WI38 (cell line): ENCODE data around the gene FUCA1.

ENCODE experiments used
- H3K4me3 ChIP-seq: 2 replicates; pipeline ENCODE4 v1.5.1; 2011; ENCODE audit warnings: low read depth, mild to moderate bottlenecking, control low read depth, low read length
- CTCF ChIP-seq: IDR thresholded peaks from 2 replicates; pipeline ENCODE4 v1.5.1; 2012; ENCODE audit warnings: low read depth, mild to moderate bottlenecking, control low read depth, low read length

The FUCA1 gene

GRCh38 chr1:23910553-23911246 is 42.6 kb upstream of the FUCA1 start:
- no peak overlapping the region for H3K4me3 ChIP-seq
- TF ChIP-seq CTCF = no peak

GRCh38 chr1:23910144-23910543 is 42.1 kb upstream of the FUCA1 start:
- no peak overlapping the region for H3K4me3 ChIP-seq
- no peak for TF ChIP-seq CTCF

- TF ChIP-seq CTCF = no peak
- no peak overlapping the region for H3K4me3 ChIP-seq
Measured at GRCh38 chr1:23909412-23909811, 41.3 kb upstream of the FUCA1 start.

- no peak for TF ChIP-seq CTCF
- H3K4me3 ChIP-seq = no peak overlapping the region
Measured at GRCh38 chr1:23908453-23909341, 40.6 kb upstream of the FUCA1 start.

GRCh38 chr1:23906731-23907130 is 38.6 kb upstream of the FUCA1 start:
- H3K4me3 ChIP-seq = no peak overlapping the region
- no peak for TF ChIP-seq CTCF

- no peak overlapping the region for H3K4me3 ChIP-seq
- TF ChIP-seq CTCF = no peak
Measured at GRCh38 chr1:23905461-23906025, 37.5 kb upstream of the FUCA1 start.
